IMR-90 (cell line): ENCODE data around the gene KMT2D. TPM values are rescaled to one million over a fixed set of nuclear protein-coding genes. Genes with fewer than 3 reads are reported as not detected.

Experiments
- ATAC-seq: fragments of 200-7000 bp; cut with Tn5 transposase; 2 replicates; pipeline ENCODE4 v1.9.1; 2020; ENCODE audit warnings: low read depth, mild to moderate bottlenecking, moderate library complexity
- BruUV-seq: library from RNA; stranded (reverse); fragments of 400-500 nt; replicated peaks from 2 replicates; lab custom pipeline; 2021; lab: Mats Ljungman, UMichigan
- CTCF ChIA-PET: fragments of 300-600 bp; formaldehyde crosslinking; extraction: SDS; loops from one replicate; lab custom pipeline; 2021; ENCODE audit warnings: antibody characterized with exemption; lab: Yijun Ruan, JAX
- POLR2A ChIA-PET: fragments of 300-600 bp; sonication (Branson Sonifier 250); formaldehyde crosslinking; loops from one replicate; lab custom pipeline; 2022; ENCODE audit warnings: antibody characterized with exemption; ENCODE audit not compliant: unreplicated experiment; lab: Charles Lee
- DNase-seq: peaks from one replicate; pipeline ENCODE4 v3.0.0; 2013
- H2AFZ ChIP-seq: replicated peaks from 2 replicates; pipeline ENCODE3; 2013; ENCODE audit warnings: low read length, mild to moderate bottlenecking; ENCODE audit not compliant: poor library complexity
- H2AK5ac ChIP-seq: 2 replicates; pipeline ENCODE4 v1.6.1; 2013; ENCODE audit warnings: low read depth, low read length, inconsistent platforms
- H2AK9ac ChIP-seq: replicated peaks from 2 replicates; pipeline ENCODE3; 2013; ENCODE audit warnings: mild to moderate bottlenecking, low read depth, low read length, moderate library complexity; ENCODE audit not compliant: poor library complexity
- H2BK120ac ChIP-seq: 2 replicates; pipeline ENCODE4 v1.6.1; 2013; ENCODE audit warnings: low read depth, low read length, inconsistent platforms
- H2BK15ac ChIP-seq: 3 replicates; pipeline ENCODE4 v1.6.1; 2013; ENCODE audit warnings: low read depth, low read length, inconsistent platforms
- H2BK20ac ChIP-seq: 2 replicates; pipeline ENCODE4 v1.6.1; 2013; ENCODE audit warnings: low read depth, mild to moderate bottlenecking, inconsistent platforms, low read length, moderate library complexity
- H2BK5ac ChIP-seq: 2 replicates; pipeline ENCODE4 v1.6.1; 2013; ENCODE audit warnings: mild to moderate bottlenecking, low read depth, low read length, inconsistent platforms; ENCODE audit not compliant: poor library complexity, severe bottlenecking
- H3K14ac ChIP-seq: replicated peaks from 2 replicates; pipeline ENCODE4 v1.6.1; 2013; ENCODE audit warnings: low read depth, low read length, inconsistent platforms
- H3K18ac ChIP-seq: 2 replicates; pipeline ENCODE4 v1.6.1; 2013; ENCODE audit warnings: low read depth, low read length, control low read depth
- H3K23ac ChIP-seq: 2 replicates; pipeline ENCODE4 v1.6.1; 2013; ENCODE audit warnings: low read depth, low read length, inconsistent platforms
- H3K27ac ChIP-seq: 2 replicates; pipeline ENCODE4 v1.5.1; 2013; ENCODE audit warnings: mild to moderate bottlenecking, control low read depth, low read length; ENCODE audit not compliant: insufficient read depth
- H3K27me3 ChIP-seq: 2 replicates; pipeline ENCODE4 v1.6.1; 2013; ENCODE audit warnings: low read length; ENCODE audit not compliant: control insufficient read depth, insufficient read depth
- H3K36me3 ChIP-seq: 2 replicates; pipeline ENCODE4 v1.6.1; 2013; ENCODE audit warnings: low read length, mixed read lengths; ENCODE audit not compliant: control insufficient read depth, insufficient read depth
- H3K4ac ChIP-seq: 2 replicates; pipeline ENCODE4 v1.6.1; 2013; ENCODE audit warnings: low read depth, low read length, inconsistent platforms
- H3K4me1 ChIP-seq: 2 replicates; pipeline ENCODE4 v1.6.1; 2013; ENCODE audit warnings: low read length, mixed read lengths; ENCODE audit not compliant: control insufficient read depth, insufficient read depth
- H3K4me2 ChIP-seq: 2 replicates; pipeline ENCODE4 v1.6.1; 2013; ENCODE audit warnings: low read depth, mild to moderate bottlenecking, control low read depth, low read length, moderate library complexity
- H3K4me3 ChIP-seq: 2 replicates; pipeline ENCODE4 v1.5.1; 2013; ENCODE audit warnings: low read depth, mild to moderate bottlenecking, control low read depth, low read length, moderate library complexity; ENCODE audit not compliant: insufficient read depth
- H3K56ac ChIP-seq: 2 replicates; pipeline ENCODE4 v1.6.1; 2013; ENCODE audit warnings: low read length, inconsistent platforms; ENCODE audit not compliant: insufficient read depth; ENCODE audit errors: extremely low read depth
- H3K79me1 ChIP-seq, 2 experiments: 2 replicates each; pipeline ENCODE4 v1.6.1; 2013; ENCODE audit warnings: low read length in 2 of 2, inconsistent platforms in 1 of 2, low read depth in 1 of 2
- H3K9ac ChIP-seq: 2 replicates; pipeline ENCODE4 v1.6.1; 2013; ENCODE audit warnings: low read depth, low read length, control low read depth
- H3K9me1 ChIP-seq: 2 replicates; pipeline ENCODE4 v1.6.1; 2013; ENCODE audit warnings: low read length, inconsistent platforms; ENCODE audit not compliant: insufficient read depth
- H3K9me3 ChIP-seq: 2 replicates; pipeline ENCODE4 v1.6.1; 2013; ENCODE audit warnings: low read length; ENCODE audit not compliant: control insufficient read depth, insufficient read depth
- H4K20me1 ChIP-seq: 2 replicates; pipeline ENCODE4 v1.6.1; 2013; ENCODE audit warnings: low read length, inconsistent platforms; ENCODE audit not compliant: insufficient read depth
- H4K5ac ChIP-seq: 2 replicates; pipeline ENCODE4 v1.6.1; 2013; ENCODE audit warnings: mild to moderate bottlenecking, low read depth, low read length, control low read depth
- H4K8ac ChIP-seq, 2 experiments: 2 replicates each; pipeline ENCODE4 v1.6.1; 2013; ENCODE audit warnings: low read depth in 2 of 2, low read length in 2 of 2, control low read depth in 1 of 2, inconsistent platforms in 1 of 2
- H4K91ac ChIP-seq: 2 replicates; pipeline ENCODE4 v1.6.1; 2013; ENCODE audit warnings: low read depth, low read length, inconsistent platforms; ENCODE audit not compliant: insufficient read depth
- BHLHE40 ChIP-seq: fragments of 150-350 bp; IDR thresholded peaks from 2 replicates; pipeline ENCODE4 v1.6.1; 2016; ENCODE audit warnings: mild to moderate bottlenecking, low read depth, low read length
- CEBPB ChIP-seq: IDR thresholded peaks from 2 replicates; pipeline ENCODE4 v1.6.1; 2012; ENCODE audit warnings: low read depth, low read length, improper control_type of control experiment
- CHD1 ChIP-seq: IDR thresholded peaks from 2 replicates; pipeline ENCODE4 v1.6.1; 2012; ENCODE audit warnings: low read depth, low read length, improper control_type of control experiment
- FOS ChIP-seq: fragments of 150-350 bp; IDR thresholded peaks from 2 replicates; pipeline ENCODE4 v1.6.1; 2016; ENCODE audit warnings: low read depth, low read length
- MAFK ChIP-seq: IDR thresholded peaks from 2 replicates; pipeline ENCODE4 v1.6.1; 2012; ENCODE audit warnings: low read depth, low read length, improper control_type of control experiment
- MAZ ChIP-seq: IDR thresholded peaks from 2 replicates; pipeline ENCODE4 v1.6.1; 2012; ENCODE audit warnings: low read depth, mild to moderate bottlenecking, low read length, improper control_type of control experiment, moderate library complexity, borderline replicate concordance
- MXI1 ChIP-seq: IDR thresholded peaks from 2 replicates; pipeline ENCODE4 v1.6.1; 2012; ENCODE audit warnings: low read depth, mild to moderate bottlenecking, low read length, moderate library complexity, borderline replicate concordance
- NFE2L2 ChIP-seq: fragments of 150-350 bp; IDR thresholded peaks from 2 replicates; pipeline ENCODE4 v1.6.1; 2016; ENCODE audit warnings: low read depth, mild to moderate bottlenecking, low read length
- POLR2A ChIP-seq: IDR thresholded peaks from 2 replicates; pipeline ENCODE4 v1.6.1; 2012; ENCODE audit warnings: mild to moderate bottlenecking, low read depth, low read length
- RAD21 ChIP-seq: IDR thresholded peaks from 2 replicates; pipeline ENCODE4 v1.6.1; 2012; ENCODE audit warnings: low read length, improper control_type of control experiment
- RCOR1 ChIP-seq: IDR thresholded peaks from 2 replicates; pipeline ENCODE4 v1.6.1; 2012; ENCODE audit warnings: mild to moderate bottlenecking, low read length, improper control_type of control experiment; ENCODE audit not compliant: insufficient replicate concordance
- SMC3 ChIP-seq: fragments of 150-350 bp; IDR thresholded peaks from 2 replicates; pipeline ENCODE4 v1.6.1; 2016; ENCODE audit warnings: low read depth, mild to moderate bottlenecking, antibody characterized with exemption, low read length, moderate library complexity
- USF2 ChIP-seq: fragments of 150-350 bp; IDR thresholded peaks from 2 replicates; pipeline ENCODE4 v1.6.1; 2017; ENCODE audit warnings: mild to moderate bottlenecking, antibody characterized with exemption, low read length, low read depth
- WGBS, 2 experiments: methylation state at CpG; one replicate each; pipeline versions ENCODE4 v1.1.5 to v1.1.7; 2013; ENCODE audit warnings: missing lambda C conversion rate in 2 of 2; ENCODE audit not compliant: insufficient read length in 1 of 2; ENCODE audit errors: extremely low coverage in 2 of 2; 5-methylcytosine and 5-hydroxymethylcytosine counted together
- dilution Hi-C: fragments of 300-500 bp; cut with HindIII; formaldehyde crosslinking; loops from one replicate; pipeline ENCODE4 v1.14.3; 2018; ENCODE audit warnings: low sequenced_read_pairs; ENCODE audit not compliant: unreplicated experiment
- in situ Hi-C: fragments of 300-500 bp; cut with MboI; formaldehyde crosslinking; loops from 3 replicates; pipeline ENCODE4 v1.14.3; 2019; ENCODE audit warnings: low sequenced_read_pairs, inconsistent platforms, mixed read lengths
- intact Hi-C: fragments of 100-400 bp; cut with micrococcal nuclease; formaldehyde crosslinking; loops from 2 replicates; pipeline ENCODE4 v1.10.0; 2022
- polyA plus RNA-seq, 3 experiments: library from polyadenylated mRNA; depleted of rRNA; stranded (reverse); fragments of >200 nt; gene quantifications; 2 replicates each; pipeline ENCODE4 v1.2.3, GENCODE V29; 2012; ENCODE audit warnings: low replicate concordance in 1 of 3
- total RNA-seq: library from RNA; depleted of rRNA; stranded (reverse); fragments of >200 nt; gene quantifications from 2 replicates; pipeline ENCODE4 v1.2.3, GENCODE V29; 2012
- TF ChIP-seq, protein P1 (sequence below): conservative IDR thresholded peaks from 2 replicates; pipeline ENCODE4 v1.5.1; 2012; ENCODE audit warnings: mild to moderate bottlenecking, low read depth, low read length, improper control_type of control experiment
- TF ChIP-seq, protein P2 (sequence below): fragments of 150-350 bp; IDR thresholded peaks from 2 replicates; pipeline ENCODE4 v1.6.1; 2016; ENCODE audit warnings: low read depth, mild to moderate bottlenecking, low read length, moderate library complexity, borderline replicate concordance

The KMT2D gene
- total and polyA plus RNA-seq, 2 of the 4 experiments (the other 2 are of a cell fraction) = 6.6 to 25.2 TPM

DNA sequence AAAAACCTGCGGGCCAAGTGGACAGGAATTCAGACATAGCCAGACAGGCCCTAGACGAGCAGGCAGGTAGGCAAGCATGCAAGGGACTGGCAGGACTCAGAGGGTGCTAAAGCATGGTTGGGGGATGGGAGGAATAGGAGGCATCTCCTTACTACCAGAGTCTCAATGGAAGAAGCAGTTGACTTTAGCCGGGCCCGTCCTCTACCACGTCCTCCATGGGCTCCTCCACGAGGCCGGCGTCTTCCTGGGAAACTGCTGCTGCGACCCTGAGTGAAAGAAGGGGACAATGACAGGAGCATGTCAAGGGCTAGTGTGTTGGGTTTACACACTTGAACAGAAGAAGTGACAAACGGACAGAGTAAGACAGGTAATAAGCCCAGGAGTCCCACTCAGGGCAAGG is 11.6 kb downstream of the KMT2D start:
- no peak overlapping the region for H3K18ac ChIP-seq
- no peak overlapping the region for H3K56ac ChIP-seq
- no peak overlapping the region for H2AK9ac ChIP-seq
- peaks cover 12% of the 10 kb centered on the region for H3K9me1 ChIP-seq
- no peak overlapping the region for H3K27ac ChIP-seq
- no peak overlapping the region for H3K4me2 ChIP-seq
- no peaks in the 10 kb centered on the region for H3K9me3 ChIP-seq
- no peak overlapping the region; the same call in 1 of the 2 replicates for H3K4ac ChIP-seq
- H3K27me3 ChIP-seq = no peaks in the 10 kb centered on the region
- H3K4me3 ChIP-seq = no peak overlapping the region
- 0 out of 4 replicates have a peak overlapping the region, but pooled peaks of 1 of the 2 experiments have one; percentile 66 for H4K8ac ChIP-seq
- H2AK5ac ChIP-seq = 0 out of 2 replicates have a peak overlapping the region, but pooled peaks have one; percentile 2
- CTCF ChIA-PET = interaction anchor here (1.0 kb wide), 1 partner anchor 15 kb away, joined by 4 read pairs; no protein-coding TSS in a partner anchor
- H2BK5ac ChIP-seq = no peak overlapping the region
- POLR2A ChIA-PET = no interaction called here
- WGBS, 2 experiments = 92% methylated on average over 4 of the region's 10 CpGs; no CpG with 5 or more reads in 1 of the 2 experiments
- H4K5ac ChIP-seq = no peak overlapping the region
- H3K23ac ChIP-seq = no peak overlapping the region
- in situ Hi-C loops = no loop called here
- H3K9ac ChIP-seq = no peak overlapping the region
- no peak for ATAC-seq
- H2BK120ac ChIP-seq = no peak overlapping the region
- intact Hi-C loops = no loop called here
- H3K4me1 ChIP-seq = peaks cover 7% of the 10 kb centered on the region
- dilution Hi-C loops = no loop called here
- H2BK20ac ChIP-seq = no peak overlapping the region; the same call in 1 of the 2 replicates
- H4K91ac ChIP-seq = no peak overlapping the region; the same call in 1 of the 2 replicates
- peaks cover 71% of the 10 kb centered on the region for H4K20me1 ChIP-seq
- no peak overlapping the region for H3K14ac ChIP-seq
- H2BK15ac ChIP-seq = no peak overlapping the region
- no TSS peak for BruUV-seq
- TF ChIP-seq POLR2A (no peak), FOS (no peak), CHD1 (no peak), NFE2L2 (no peak), BHLHE40 (no peak), MAFK (no peak), RCOR1 (no peak), CEBPB (no peak), MAZ (no peak), USF2 (no peak), RAD21 (no peak), MXI1 (no peak), SMC3 (no peak)
- TF ChIP-seq, protein P1, sequence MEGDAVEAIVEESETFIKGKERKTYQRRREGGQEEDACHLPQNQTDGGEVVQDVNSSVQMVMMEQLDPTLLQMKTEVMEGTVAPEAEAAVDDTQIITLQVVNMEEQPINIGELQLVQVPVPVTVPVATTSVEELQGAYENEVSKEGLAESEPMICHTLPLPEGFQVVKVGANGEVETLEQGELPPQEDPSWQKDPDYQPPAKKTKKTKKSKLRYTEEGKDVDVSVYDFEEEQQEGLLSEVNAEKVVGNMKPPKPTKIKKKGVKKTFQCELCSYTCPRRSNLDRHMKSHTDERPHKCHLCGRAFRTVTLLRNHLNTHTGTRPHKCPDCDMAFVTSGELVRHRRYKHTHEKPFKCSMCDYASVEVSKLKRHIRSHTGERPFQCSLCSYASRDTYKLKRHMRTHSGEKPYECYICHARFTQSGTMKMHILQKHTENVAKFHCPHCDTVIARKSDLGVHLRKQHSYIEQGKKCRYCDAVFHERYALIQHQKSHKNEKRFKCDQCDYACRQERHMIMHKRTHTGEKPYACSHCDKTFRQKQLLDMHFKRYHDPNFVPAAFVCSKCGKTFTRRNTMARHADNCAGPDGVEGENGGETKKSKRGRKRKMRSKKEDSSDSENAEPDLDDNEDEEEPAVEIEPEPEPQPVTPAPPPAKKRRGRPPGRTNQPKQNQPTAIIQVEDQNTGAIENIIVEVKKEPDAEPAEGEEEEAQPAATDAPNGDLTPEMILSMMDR = no peak
- TF ChIP-seq, protein P2, sequence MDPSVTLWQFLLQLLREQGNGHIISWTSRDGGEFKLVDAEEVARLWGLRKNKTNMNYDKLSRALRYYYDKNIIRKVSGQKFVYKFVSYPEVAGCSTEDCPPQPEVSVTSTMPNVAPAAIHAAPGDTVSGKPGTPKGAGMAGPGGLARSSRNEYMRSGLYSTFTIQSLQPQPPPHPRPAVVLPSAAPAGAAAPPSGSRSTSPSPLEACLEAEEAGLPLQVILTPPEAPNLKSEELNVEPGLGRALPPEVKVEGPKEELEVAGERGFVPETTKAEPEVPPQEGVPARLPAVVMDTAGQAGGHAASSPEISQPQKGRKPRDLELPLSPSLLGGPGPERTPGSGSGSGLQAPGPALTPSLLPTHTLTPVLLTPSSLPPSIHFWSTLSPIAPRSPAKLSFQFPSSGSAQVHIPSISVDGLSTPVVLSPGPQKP = no peak
- peaks cover 52 to 75% of the 10 kb centered on the region in 2 experiments for H3K79me1 ChIP-seq
- H3K36me3 ChIP-seq = peaks cover 89% of the 10 kb centered on the region
- H2AFZ ChIP-seq = no peak overlapping the region
- DNase-seq = no peak
